ENCODE measurements around the gene ADAMTS6.

ADAMTS6 gene

GRCh38 chr5:65268525-65268924 lies 213.2 kb downstream of the ADAMTS6 start:
- DNase-seq: no peak

DNA sequence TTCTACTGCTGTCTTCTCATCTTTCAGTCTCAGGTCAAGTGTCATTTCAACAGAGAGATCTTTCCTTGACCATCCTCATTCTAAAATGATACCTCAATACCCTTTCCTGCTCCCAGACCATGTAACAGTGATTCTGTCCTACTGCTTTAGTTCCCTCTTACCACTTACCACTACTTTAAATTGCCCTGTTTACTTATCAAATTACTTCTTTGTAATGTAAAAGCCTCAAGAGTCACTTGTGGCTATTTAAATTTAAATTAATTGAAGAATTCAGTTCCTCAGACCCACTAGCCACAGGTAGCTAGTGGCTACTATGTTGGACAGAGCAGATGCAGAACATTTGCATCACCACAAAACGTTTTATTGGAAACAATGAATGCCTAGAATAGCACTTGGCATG lies 217.3 kb downstream of the ADAMTS6 start:
- no peak for DNase-seq

- DNase-seq: no peak
These were observed 218.4 kb downstream of the ADAMTS6 start for GRCh38 chr5:65263321-65263720.

DNA sequence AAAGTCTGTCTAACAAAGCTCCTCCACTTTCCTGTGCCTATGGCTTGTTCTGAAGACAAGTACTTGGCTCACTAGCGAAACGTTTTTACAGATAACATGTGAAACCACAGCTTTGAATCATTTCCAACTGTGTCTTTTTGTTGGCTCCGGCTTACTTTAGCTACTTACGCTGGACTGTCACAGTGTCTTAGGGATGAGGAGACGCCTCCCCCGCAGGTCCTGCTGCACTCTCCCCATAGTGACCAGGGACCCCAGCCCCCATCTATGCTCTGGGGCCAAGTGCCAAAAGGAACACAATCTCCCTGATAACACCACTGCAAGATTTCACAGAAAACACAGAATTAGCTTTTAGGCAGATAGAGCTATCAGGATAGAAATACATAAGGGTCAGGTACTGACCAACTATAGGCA lies 219.1 kb downstream of the ADAMTS6 start:
- DNase-seq: no peak

- no peak for DNase-seq
These were observed 219.6 kb downstream of the ADAMTS6 start for GRCh38 chr5:65262096-65262495.

DNA sequence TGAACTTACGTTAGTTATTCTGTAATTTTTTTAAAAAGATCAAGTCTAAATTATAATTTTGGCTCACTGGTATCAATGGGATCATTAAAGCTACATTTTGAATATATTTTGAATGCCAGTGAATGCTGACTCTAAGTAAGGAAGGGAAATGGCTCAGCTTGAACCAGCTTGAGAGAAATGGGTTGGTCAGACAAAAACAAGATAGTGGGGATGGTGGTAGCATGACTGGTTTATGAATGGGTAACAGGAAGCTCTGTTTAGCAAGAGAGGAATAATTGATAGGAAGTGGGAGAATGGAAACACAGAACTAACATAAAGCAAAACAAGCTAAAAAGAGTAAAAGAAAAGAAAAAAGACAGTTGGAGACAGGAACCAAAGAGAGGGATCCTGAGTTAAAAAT lies 220.2 kb downstream of the ADAMTS6 start:
- no peak for DNase-seq

DNA sequence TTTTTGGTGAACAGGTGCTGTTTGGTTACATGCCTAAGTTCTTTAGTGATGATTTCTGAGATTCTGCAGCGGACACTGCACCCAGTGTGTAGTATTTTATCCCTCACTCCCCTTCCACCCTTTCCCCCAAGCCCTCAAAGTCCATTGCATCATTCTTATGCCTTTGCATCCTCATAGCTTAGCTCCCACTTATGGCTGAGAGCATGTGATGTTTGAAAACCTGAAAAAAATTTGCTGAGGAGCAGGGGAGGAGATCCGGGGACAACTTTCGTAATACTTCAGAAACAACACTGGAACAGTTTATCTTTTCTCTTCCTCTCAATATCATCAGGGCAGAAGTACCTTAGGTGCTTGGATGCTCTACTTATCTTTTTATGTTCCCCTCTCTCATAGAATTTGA lies 226.4 kb downstream of the ADAMTS6 start:
- DNase-seq: no peak

- no peak for DNase-seq
These were observed 228.7 kb downstream of the ADAMTS6 start for GRCh38 chr5:65252977-65253376.

GRCh38 chr5:65248896-65249295 lies 232.8 kb downstream of the ADAMTS6 start:
- no peak for DNase-seq

DNA sequence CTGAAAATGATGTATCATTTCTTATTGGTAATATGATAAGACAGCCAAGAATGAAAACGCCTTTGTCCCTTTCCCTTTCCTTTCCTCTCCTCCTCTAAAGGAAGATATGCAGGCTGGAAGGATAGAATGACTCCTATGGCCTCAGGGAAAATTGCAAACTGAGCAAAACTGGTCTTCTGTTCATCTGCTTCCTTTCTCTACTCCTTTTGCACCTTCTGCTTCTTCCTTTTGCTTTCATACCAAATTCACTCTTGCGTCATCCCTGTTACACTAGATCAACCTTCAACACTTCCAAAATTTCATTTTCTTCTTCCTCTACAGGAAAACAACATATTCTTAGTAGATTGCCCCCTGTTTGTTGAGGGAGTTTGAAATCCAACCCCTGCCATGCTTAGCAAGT lies 234.1 kb downstream of the ADAMTS6 start:
- no peak for DNase-seq

- no peak for DNase-seq
These were observed 235.0 kb downstream of the ADAMTS6 start for GRCh38 chr5:65246741-65247140.

DNA sequence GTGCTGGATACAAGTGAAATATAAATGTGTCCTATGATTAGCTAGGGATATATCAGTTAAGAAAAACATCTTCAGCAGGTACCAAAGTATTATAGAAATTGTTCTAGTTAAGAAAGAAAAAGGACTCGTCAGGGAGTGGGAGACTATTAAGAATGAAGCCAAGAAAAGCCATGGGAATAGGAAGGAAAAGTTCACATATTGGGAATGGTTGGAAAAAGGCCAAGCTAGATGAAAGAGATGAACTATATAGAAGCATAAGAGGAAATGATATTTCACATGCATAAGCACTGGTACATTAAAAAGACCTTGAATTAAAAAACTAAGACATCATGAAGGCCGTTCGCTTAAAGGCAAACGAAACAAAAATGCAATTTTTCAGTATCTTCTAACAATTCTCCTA lies 237.7 kb downstream of the ADAMTS6 start:
- no peak for DNase-seq

DNA sequence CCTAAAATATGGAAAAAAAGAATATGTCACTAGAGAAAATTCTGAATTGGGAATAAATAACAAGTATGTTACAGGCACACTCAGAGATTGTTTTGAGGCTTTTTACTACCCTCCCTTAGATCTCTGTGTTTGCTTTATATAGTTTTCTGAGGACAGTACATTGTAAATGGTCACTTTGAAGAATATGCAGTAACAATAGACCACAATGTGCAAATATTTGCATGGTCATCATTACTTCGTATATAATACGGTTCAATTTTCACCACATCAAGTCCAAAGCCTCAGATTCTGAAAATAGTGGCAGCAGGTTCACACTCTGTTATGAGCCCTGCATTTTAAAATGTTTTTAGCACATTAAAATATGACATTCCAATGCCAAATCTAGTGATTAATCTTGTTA lies 238.6 kb downstream of the ADAMTS6 start:
- no peak for DNase-seq

DNA sequence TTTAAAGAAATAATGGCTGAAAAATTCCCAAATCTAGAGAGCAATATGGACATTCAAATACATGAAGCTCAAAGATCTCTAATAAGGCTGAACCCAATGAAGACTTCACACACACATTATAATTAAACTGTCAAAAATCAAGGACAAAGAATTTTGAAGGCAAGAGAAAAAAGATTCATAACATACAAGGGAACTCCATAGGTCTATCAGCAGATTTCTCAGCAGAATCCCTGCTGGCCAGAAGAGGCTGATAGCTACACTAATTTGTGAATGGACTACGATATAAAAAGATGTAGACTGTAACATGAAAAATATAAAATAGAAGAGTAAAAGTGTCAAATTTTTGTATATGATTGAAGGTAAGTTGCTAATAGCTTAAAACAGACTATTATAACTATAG lies 251.9 kb downstream of the ADAMTS6 start:
- no peak for DNase-seq

GRCh38 chr5:65213921-65214525 lies 267.7 kb downstream of the ADAMTS6 start:
- DNase-seq: no peak

DNA sequence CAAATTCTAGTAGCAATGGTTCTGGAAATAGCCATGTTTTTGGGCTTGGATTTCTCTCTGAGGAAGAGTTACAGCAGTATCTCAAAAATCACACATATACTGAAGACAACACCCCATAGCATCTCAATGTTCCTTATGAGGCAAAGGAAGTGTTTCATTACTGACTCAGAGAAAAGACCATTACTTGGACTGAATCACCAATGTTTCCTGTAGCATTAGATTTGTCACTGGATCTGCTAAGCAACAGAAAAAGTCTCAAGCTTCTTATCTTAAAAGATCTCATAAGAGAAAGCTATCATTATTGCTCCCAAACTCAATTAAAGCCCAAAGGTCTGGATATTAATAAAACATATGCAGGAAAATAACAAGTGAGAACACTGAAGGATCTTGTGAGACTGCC lies 272.4 kb downstream of the ADAMTS6 start:
- DNase-seq: no peak

DNA sequence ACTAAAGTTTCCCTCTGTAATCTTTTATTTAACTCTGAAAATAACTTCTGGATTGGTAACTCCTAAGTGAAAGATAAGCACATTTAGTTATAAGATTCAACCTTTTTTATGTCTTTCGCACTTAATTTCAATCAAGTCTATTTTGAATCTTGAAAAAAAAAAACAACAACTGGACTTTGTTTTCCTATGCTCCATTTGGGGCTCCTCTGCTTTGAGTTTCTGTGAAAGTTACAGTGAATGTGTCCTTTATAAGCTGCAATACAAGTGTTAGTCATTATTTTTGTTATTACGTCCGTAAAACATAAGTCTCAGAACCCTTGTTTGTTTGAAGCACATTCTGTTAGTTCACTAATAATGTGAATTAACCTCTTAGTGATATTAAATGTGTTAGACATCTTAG lies 276.8 kb downstream of the ADAMTS6 start:
- DNase-seq: no peak

DNA sequence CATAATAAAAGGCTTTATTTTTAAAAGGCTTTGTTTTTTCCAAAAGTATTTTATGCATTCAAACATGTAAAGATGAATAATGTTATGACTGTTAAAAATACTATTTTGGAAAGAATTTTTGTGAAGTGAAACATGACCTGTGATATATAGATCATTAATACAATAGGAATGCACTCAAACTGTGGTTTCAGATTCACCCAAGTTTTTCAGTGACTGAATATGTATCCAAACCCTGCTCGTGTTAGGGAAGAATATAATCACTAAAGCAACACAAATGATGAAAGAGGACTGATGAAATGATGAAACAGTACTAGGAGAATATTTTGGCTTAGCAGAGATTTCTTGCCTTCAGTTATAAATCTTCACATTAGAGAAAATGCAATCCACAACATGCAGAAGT lies 278.0 kb downstream of the ADAMTS6 start:
- DNase-seq: no peak

GRCh38 chr5:65199993-65200675 lies 281.6 kb downstream of the ADAMTS6 start:
- DNase-seq: no peak

DNA sequence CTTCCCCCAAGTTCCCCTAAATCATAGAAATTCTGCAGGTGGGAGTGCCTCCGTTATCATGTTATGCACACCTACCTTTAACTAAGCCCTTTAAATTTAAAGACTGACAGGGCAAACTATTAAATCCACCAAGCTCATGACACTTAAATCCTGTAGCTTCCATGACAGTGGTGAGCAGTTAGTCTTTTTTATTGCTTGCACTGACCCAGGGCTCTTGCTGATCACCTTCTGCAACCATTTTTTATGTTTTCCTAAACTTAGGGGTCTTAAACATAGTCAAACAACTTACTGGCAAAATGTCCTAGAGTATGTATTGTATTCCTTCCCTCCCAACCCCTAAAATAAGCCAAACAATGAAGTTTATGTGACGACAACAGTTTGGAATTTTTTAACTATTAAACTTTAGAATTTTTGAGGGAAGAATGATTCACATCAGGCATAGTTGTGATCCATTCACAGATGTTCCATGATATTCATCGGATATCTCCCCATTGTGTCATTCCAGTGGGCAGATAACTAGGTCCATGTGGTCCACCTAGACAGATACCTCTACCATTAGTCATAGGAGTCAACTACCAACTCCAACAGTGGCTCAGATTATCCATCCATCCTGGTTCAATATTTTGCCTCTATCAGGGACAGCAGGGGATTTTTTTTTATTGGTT lies 283.1 kb downstream of the ADAMTS6 start:
- DNase-seq: no peak

GRCh38 chr5:65197531-65198455 lies 283.9 kb downstream of the ADAMTS6 start:
- no peak for DNase-seq

- no peak for DNase-seq
These were observed 286.8 kb downstream of the ADAMTS6 start for GRCh38 chr5:65194871-65195270.

GRCh38 chr5:65192331-65192730 lies 289.4 kb downstream of the ADAMTS6 start:
- no peak for DNase-seq
